KMS-11 (cell line): ENCODE results near the gene POLDIP3.

Experiments used
- H2AFZ ChIP-seq: fragments of 200-600 bp; sonication (generic); 2 replicates; pipeline ENCODE4 v1.6.1; 2016; ENCODE audit warnings: antibody characterized with exemption, mixed run types, low read depth
- H3K27ac ChIP-seq: fragments of 200-600 bp; sonication (generic); 2 replicates; pipeline ENCODE4 v1.6.1; 2016; ENCODE audit warnings: mild to moderate bottlenecking, mixed run types
- H3K27me3 ChIP-seq: fragments of 200-600 bp; sonication (generic); 2 replicates; pipeline ENCODE4 v1.6.1; 2017; ENCODE audit warnings: mild to moderate bottlenecking, low read depth, mixed run types, moderate library complexity; ENCODE audit not compliant: insufficient read depth
- H3K36me3 ChIP-seq: fragments of 200-600 bp; sonication (generic); 2 replicates; pipeline ENCODE4 v1.6.1; 2017; ENCODE audit warnings: mild to moderate bottlenecking, mixed run types; ENCODE audit not compliant: insufficient read depth
- H3K4me1 ChIP-seq: fragments of 200-600 bp; sonication (generic); 2 replicates; pipeline ENCODE4 v1.6.1; 2016; ENCODE audit warnings: mild to moderate bottlenecking, low read depth, mixed run types; ENCODE audit not compliant: poor library complexity, severe bottlenecking
- H3K4me2 ChIP-seq: fragments of 200-600 bp; sonication (generic); 2 replicates; pipeline ENCODE4 v1.7.0; 2016; ENCODE audit warnings: mild to moderate bottlenecking, mixed run types
- H3K4me3 ChIP-seq: fragments of 200-600 bp; sonication (generic); IDR thresholded peaks from 2 replicates; pipeline ENCODE4 v1.6.1; 2017; ENCODE audit warnings: low read depth, low read length, mixed read lengths; ENCODE audit not compliant: insufficient read depth
- H3K79me2 ChIP-seq: fragments of 200-600 bp; sonication (generic); 2 replicates; pipeline ENCODE4 v1.6.1; 2016; ENCODE audit warnings: low read depth, mixed run types; ENCODE audit not compliant: insufficient read depth
- H3K9ac ChIP-seq: fragments of 200-600 bp; sonication (generic); 2 replicates; pipeline ENCODE4 v1.6.1; 2016; ENCODE audit warnings: mild to moderate bottlenecking, mixed run types
- H4K20me1 ChIP-seq: fragments of 200-600 bp; sonication (generic); 2 replicates; pipeline ENCODE4 v1.6.1; 2016; ENCODE audit warnings: mild to moderate bottlenecking, mixed run types; ENCODE audit not compliant: insufficient read depth
- CTCF ChIP-seq: fragments of 200-600 bp; sonication (generic); conservative IDR thresholded peaks from 2 replicates; pipeline ENCODE4 v1.6.1; 2017; ENCODE audit warnings: low read depth, mild to moderate bottlenecking, antibody characterized with exemption, low read length, moderate library complexity, mixed read lengths

POLDIP3 gene

GRCh38 chr22:42614312-42615091 lies at the start of gene POLDIP3:
TSS of gene POLDIP3 (minus strand) at chr22:42614883. CDS start at chr22:42614857, 26 bp downstream.
- H3K4me2 ChIP-seq = peak within 1 kb of the TSS; percentile 91
- TF ChIP-seq CTCF = no peak
- peaks cover 50% of the 10 kb centered on the region for H3K79me2 ChIP-seq
- no peaks in the 10 kb centered on the region for H4K20me1 ChIP-seq
- peak within 1 kb of the TSS; percentile 90 for H3K9ac ChIP-seq
- peak within 1 kb of the TSS; percentile 48 for H3K4me3 ChIP-seq
- peaks cover 32% of the 10 kb centered on the region for H3K4me1 ChIP-seq
- H3K27ac ChIP-seq = peak within 1 kb of the TSS; percentile 95
- H2AFZ ChIP-seq = peak within 1 kb of the TSS; percentile 24; the same call in 1 of the 2 replicates
- H3K36me3 ChIP-seq = no peaks in the 10 kb centered on the region; the same call in 1 of the 2 replicates
- H3K27me3 ChIP-seq = no peaks in the 10 kb centered on the region

GRCh38 chr22:42661985-42662831 lies 47.5 kb upstream of the POLDIP3 start:
- Histone ChIP-seq H3K4me3 (no peak overlapping the region), H3K27ac (no peak overlapping the region), H3K4me1 (peaks cover 39% of the 10 kb centered on the region), H2AFZ (peak overlapping the region; percentile 80), H3K9ac (no peak overlapping the region), H4K20me1 (no peaks in the 10 kb centered on the region), H3K36me3 (no peaks in the 10 kb centered on the region), H3K4me2 (peak overlapping the region; percentile 62), H3K79me2 (no peaks in the 10 kb centered on the region), H3K27me3 (no peaks in the 10 kb centered on the region)
- peak; percentile 76 for TF ChIP-seq CTCF

- H3K27me3 ChIP-seq = no peaks in the 10 kb centered on the region
- H3K9ac ChIP-seq = no peak overlapping the region
- H3K4me3 ChIP-seq = no peak overlapping the region
- H3K4me1 ChIP-seq = no peaks in the 10 kb centered on the region
- no peak overlapping the region for H2AFZ ChIP-seq
- no peaks in the 10 kb centered on the region for H3K36me3 ChIP-seq
- no peak for TF ChIP-seq CTCF
- no peaks in the 10 kb centered on the region for H3K79me2 ChIP-seq
- H4K20me1 ChIP-seq = no peaks in the 10 kb centered on the region
- H3K4me2 ChIP-seq = no peak overlapping the region
- no peak overlapping the region for H3K27ac ChIP-seq
Measured at GRCh38 chr22:42656578-42656977, 41.9 kb upstream of the POLDIP3 start.

- no peak overlapping the region for H2AFZ ChIP-seq
- H3K27ac ChIP-seq = no peak overlapping the region
- no peak overlapping the region for H3K9ac ChIP-seq
- no peaks in the 10 kb centered on the region for H3K79me2 ChIP-seq
- no peaks in the 10 kb centered on the region for H3K4me1 ChIP-seq
- H3K36me3 ChIP-seq = no peaks in the 10 kb centered on the region
- H3K4me2 ChIP-seq = no peak overlapping the region
- no peak overlapping the region for H3K4me3 ChIP-seq
- H4K20me1 ChIP-seq = no peaks in the 10 kb centered on the region
- TF ChIP-seq CTCF = no peak
- no peaks in the 10 kb centered on the region for H3K27me3 ChIP-seq
Measured at GRCh38 chr22:42655693-42656092, 41.0 kb upstream of the POLDIP3 start.
